ENCODE data around the gene TRIM31. TPM values are rescaled to one million over a fixed set of nuclear protein-coding genes. Genes with fewer than 3 reads are reported as not detected.

The TRIM31 gene
- total and polyA plus RNA-seq, 8 donors = 1.2 to 52.2 (median 7.8) TPM; not detected in 2

DNA sequence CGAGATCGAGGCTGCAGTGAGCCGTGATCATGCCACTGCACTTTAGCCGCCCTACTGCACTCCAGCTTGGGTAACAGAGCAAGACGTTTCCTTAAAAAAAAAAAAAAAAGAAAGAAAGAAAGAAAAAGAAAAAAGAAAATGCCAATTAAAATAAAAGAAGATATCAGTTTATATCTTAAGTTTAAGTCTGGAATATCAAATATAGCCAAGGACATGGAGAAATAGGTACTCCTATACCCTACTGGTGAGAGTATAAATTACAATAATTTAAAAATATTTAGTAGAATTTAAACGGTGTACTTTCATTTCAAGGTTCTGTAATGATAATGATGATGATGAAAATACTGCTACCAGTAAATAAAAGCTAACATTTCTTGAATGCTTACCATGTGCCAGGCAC, 3.8 kb upstream of the TRIM31 start:
- peaks cover 0 to 6% (median 0%) of the 10 kb centered on the region in 4 donors for H3K4me1 ChIP-seq
- DNase-seq = no peak
- TF ChIP-seq, protein P1, sequence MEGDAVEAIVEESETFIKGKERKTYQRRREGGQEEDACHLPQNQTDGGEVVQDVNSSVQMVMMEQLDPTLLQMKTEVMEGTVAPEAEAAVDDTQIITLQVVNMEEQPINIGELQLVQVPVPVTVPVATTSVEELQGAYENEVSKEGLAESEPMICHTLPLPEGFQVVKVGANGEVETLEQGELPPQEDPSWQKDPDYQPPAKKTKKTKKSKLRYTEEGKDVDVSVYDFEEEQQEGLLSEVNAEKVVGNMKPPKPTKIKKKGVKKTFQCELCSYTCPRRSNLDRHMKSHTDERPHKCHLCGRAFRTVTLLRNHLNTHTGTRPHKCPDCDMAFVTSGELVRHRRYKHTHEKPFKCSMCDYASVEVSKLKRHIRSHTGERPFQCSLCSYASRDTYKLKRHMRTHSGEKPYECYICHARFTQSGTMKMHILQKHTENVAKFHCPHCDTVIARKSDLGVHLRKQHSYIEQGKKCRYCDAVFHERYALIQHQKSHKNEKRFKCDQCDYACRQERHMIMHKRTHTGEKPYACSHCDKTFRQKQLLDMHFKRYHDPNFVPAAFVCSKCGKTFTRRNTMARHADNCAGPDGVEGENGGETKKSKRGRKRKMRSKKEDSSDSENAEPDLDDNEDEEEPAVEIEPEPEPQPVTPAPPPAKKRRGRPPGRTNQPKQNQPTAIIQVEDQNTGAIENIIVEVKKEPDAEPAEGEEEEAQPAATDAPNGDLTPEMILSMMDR (IDR thresholded peaks at IDR 0.05) = no peak
- TF ChIP-seq POLR2AphosphoS5 (IDR thresholded peaks at IDR 0.05) (no peak), POLR2A (IDR thresholded peaks at IDR 0.05) (no peak), EP300 (IDR thresholded peaks at IDR 0.05) (no peak)
- WGBS, 5 donors = 74 to 81% (median 78%) methylated on average over 6 of the region's 6 CpGs
- no peaks in the 10 kb centered on the region for H3K9me3 ChIP-seq
- H3K4me3 ChIP-seq = no peak overlapping the region
- peaks cover 0 to 52% (median 10%) of the 10 kb centered on the region in 3 donors for H3K27me3 ChIP-seq
- H3K27ac ChIP-seq = no peak overlapping the region
- intact Hi-C loops (cut with DNase I; ENCODE audit: low total_unique reads) = no loop called here
- H3K36me3 ChIP-seq = no peaks in the 10 kb centered on the region

DNA sequence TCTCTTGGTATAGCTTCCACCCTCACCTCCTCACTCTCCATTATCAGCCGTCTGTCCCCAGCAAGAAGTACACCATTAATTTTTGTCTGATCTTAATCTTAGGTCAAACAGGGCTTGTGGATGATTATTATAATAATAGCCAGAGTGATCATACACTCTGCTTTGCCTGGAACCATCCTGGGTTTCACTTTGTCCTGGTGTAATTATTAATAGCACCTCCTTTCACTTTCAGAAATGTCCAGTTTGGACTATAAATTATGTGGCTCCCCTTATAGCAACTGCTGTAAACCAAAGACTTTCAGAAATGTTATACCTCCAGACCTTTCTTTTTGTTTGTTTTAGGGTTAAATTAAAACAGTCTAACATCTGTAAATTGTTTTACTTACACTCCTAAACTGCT, 951 bp upstream of the TRIM31 start:
- intact Hi-C loops (cut with DNase I; ENCODE audit: low total_unique reads) = no loop called here
- H3K27ac ChIP-seq = peak overlapping the region in 2 of 5 donors; percentile 60 to 69
- no peak for DNase-seq
- H3K4me1 ChIP-seq = peaks cover 0 to 6% (median 0%) of the 10 kb centered on the region in 4 donors
- no peak for TF ChIP-seq EP300 (IDR thresholded peaks at IDR 0.05)
- no peak for TF ChIP-seq POLR2A (IDR thresholded peaks at IDR 0.05)
- TF ChIP-seq, protein P1 (IDR thresholded peaks at IDR 0.05) = no peak
- no peak for TF ChIP-seq POLR2AphosphoS5 (IDR thresholded peaks at IDR 0.05)
- H3K27me3 ChIP-seq = peaks cover 0 to 76% (median 13%) of the 10 kb centered on the region in 3 donors
- H3K9me3 ChIP-seq = no peaks in the 10 kb centered on the region
- no peaks in the 10 kb centered on the region for H3K36me3 ChIP-seq
- WGBS, 5 donors = 39 to 56% (median 51%) methylated on average over 1 of the region's 1 CpG
- H3K4me3 ChIP-seq = no peak overlapping the region

DNA sequence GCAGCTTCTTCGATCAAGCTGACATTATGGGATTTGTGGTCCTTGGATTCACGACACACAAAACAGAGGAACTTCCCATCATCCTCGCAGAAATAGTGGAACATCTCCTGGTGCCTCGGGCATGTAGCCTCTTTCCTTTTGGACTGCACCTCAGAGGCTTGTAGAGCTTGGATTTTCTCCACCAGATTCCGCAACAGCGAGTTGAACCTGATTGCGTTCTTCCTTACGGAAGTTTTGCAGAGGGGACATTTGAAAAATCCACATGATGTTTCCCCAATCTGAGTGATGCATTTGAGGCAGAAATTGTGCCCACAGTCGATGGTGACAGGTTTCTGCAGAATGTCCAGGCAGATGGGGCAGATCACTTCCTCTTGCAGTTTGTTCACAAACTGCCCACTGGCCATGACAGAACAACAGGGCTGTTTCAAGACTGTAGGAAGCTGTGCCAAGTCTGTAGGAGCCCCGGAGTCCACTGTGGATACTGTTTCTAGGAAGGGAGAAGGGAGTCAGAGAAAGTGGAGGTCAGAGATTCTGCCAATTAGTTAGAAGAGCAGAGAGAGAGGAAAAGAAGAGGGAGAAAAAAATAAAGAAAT, 392 bp downstream of the TRIM31 start:
- no peaks in the 10 kb centered on the region for H3K9me3 ChIP-seq
- TF ChIP-seq EP300 (IDR thresholded peaks at IDR 0.05) (no peak), POLR2A (IDR thresholded peaks at IDR 0.05) (no peak), POLR2AphosphoS5 (IDR thresholded peaks at IDR 0.05) (no peak)
- TF ChIP-seq, protein P1 (IDR thresholded peaks at IDR 0.05) = no peak
- H3K36me3 ChIP-seq = no peaks in the 10 kb centered on the region
- intact Hi-C loops (cut with DNase I; ENCODE audit: low total_unique reads) = no loop called here
- H3K4me3 ChIP-seq = peak overlapping the region in 2 of 4 donors; percentile 18 to 32
- peak overlapping the region in 3 of 5 donors; percentile 36 to 69 (median 60) for H3K27ac ChIP-seq
- no peak for DNase-seq
- 61 to 74% (median 72%) methylated on average over 10 of the region's 10 CpGs for WGBS, 5 donors
- H3K4me1 ChIP-seq = peaks cover 0 to 6% (median 0%) of the 10 kb centered on the region in 4 donors
- peaks cover 0 to 80% (median 13%) of the 10 kb centered on the region in 3 donors for H3K27me3 ChIP-seq

DNA sequence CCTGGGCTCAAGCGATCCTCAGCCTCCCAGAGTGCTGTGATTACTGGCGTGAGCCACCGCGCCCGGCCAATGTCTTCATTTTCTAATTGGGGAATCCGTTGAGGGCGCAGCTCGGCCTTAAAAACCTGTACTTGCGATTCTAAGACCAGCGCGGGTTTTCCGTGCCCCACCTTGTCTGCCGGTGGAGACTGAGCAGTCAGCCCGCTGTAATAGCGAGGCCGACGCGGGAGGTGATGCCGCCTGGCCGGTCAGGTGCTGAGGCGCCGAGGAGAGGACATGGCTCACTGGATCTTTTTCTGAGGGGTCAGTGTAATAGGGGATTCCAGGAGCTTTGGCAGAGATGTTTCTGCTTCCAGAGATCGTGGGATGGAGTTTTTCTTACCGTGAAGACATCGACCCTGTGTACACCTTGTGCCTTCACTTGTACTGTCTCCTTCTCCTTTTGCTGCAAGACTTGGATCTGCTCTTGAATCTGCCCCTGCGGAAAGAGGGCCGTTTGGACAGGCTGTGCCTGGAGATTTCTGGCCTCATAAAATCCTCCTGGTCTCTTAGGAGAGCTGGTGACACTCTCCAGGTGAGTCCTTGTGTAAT, 1.5 kb downstream of the TRIM31 start:
- 35 to 62% (median 43%) methylated on average over 23 to 27 of the region's 27 CpGs for WGBS, 5 donors
- intact Hi-C loops (cut with DNase I; ENCODE audit: low total_unique reads) = no loop called here
- Histone ChIP-seq H3K27me3 (peaks cover 0 to 81% (median 9%) of the 10 kb centered on the region in 3 donors), H3K4me3 (peak overlapping the region in 2 of 4 donors; percentile 18 to 32), H3K27ac (no peak overlapping the region), H3K4me1 (peaks cover 0 to 6% (median 0%) of the 10 kb centered on the region in 4 donors), H3K36me3 (no peaks in the 10 kb centered on the region), H3K9me3 (no peaks in the 10 kb centered on the region)
- TF ChIP-seq POLR2AphosphoS5 (IDR thresholded peaks at IDR 0.05) = no peak
- no peak for TF ChIP-seq POLR2A (IDR thresholded peaks at IDR 0.05)
- no peak for TF ChIP-seq EP300 (IDR thresholded peaks at IDR 0.05)
- DNase-seq = no peak
